Skeletal muscle cell (primary cell): ENCODE results near the gene METTL25.

Source experiments
- DNase-seq: peaks from one replicate; pipeline ENCODE4 v3.0.0-alpha.2; 2010; ENCODE audit warnings: low read depth
- H3K4me3 ChIP-seq: 2 replicates; pipeline ENCODE4 v1.5.1; 2011; ENCODE audit warnings: low read depth, mild to moderate bottlenecking, control low read depth, low read length, moderate library complexity

Gene METTL25

DNA sequence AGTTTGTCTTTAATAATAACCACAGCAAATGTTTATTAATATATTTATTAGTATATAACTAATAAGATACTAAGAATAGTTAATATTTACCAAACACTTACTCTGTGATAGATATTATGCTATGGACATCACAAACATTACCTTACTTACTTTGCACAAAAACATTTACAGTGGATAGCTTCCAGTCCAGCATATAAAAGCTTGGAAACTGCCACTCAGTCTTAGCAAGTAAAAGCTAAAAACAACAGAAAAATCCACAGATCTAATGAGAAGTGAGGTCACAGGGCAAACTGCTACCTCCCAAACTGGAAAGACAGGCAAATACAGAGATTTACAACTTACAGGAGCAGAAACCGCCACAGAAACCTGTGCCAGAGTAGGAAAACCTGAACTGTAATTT is 99.8 kb downstream of the METTL25 start:
- H3K4me3 ChIP-seq, result no peak overlapping the region
- no peak for DNase-seq

DNA sequence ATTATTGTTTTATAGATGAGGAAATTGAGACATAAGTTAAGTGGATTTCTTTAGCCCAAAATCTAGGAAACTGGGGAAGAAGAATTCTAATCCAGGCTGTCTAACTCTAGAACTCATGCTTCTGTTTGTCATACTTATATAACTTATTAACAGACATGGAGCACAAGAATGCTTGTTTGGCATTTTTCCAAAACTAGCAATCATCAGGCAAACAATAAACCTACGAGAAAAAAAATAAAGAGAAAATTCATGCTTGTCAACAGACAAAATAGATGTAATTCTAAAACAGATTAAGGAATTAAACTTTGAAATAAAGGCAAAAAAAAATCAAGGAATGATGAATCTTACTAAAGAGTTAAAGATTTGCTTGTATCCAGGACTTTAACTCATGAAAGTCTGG is 103.1 kb downstream of the METTL25 start:
- no peak overlapping the region for H3K4me3 ChIP-seq
- DNase-seq, result no peak

DNA sequence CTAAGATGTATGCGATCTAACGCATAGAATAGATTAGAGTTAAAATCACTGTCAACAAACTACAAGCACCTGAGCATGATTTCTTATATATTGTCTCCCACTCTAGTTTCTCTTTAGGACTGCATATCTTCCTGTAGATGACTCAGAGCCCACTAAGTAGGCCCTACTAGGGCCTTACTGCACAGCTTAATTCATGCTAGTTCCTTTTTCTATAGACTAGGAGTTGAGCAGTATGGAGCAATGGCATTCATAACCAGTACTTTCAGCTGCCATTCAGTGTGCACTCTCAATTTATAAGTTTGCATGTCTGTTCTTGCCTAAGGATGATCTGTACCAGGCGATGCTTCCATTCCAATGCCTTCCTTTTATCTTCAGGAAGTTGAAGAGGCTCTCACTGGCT is 103.5 kb downstream of the METTL25 start:
- no peak for DNase-seq

DNA sequence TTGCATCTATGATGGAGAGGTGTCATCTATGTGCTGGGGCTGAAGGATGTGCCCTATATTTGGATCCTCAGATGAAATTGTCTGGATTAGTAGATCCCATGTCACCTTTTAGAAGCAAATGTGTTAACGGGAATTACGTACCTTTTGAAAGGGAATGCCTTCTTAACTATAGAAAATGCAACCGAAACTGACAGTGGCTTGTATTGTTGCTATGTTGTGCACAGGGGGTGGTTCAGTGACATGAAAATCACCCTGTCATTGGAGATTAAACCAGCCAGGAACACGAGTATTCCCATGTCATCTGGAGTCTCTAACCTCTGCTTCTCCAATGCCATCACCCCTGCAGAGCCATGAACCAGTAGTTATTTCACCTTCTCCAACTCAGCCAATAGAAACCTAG is 110.2 kb downstream of the METTL25 start:
- no peak for DNase-seq

More for the DNA sequence above, 103.5 kb downstream of the METTL25 start:
- no peak overlapping the region for H3K4me3 ChIP-seq

DNA sequence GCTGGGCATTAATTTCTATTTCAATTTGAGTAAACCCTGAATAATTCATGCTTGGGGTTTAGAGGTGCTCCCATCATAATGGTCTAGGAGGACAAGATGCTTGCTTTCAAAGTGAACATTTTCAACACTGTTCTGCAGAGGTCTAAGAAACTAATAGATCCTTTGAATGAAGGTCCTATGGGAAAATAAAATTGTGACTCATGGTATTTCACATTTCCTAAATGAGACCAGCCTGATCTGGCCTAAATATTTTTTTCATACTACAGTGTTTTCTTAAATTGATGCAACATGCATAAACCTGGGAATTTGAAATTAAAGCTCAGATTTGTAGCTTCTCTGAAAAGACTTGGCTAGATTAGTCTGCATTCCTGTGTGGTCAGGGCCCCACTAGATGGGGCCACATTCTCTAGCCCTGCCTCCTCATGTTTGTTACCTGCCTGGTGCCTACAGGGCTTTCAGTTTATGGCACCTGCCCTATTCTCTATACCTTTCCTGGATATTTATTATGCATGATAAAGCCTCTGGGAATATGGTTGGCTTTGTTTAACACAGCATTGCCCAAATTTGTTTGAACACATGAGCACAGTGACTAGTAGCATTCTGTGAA is 112.7 kb downstream of the METTL25 start:
- no peak for DNase-seq
- no peak overlapping the region for H3K4me3 ChIP-seq

More for the DNA sequence above, 110.2 kb downstream of the METTL25 start:
- H3K4me3 ChIP-seq, result no peak overlapping the region

DNA sequence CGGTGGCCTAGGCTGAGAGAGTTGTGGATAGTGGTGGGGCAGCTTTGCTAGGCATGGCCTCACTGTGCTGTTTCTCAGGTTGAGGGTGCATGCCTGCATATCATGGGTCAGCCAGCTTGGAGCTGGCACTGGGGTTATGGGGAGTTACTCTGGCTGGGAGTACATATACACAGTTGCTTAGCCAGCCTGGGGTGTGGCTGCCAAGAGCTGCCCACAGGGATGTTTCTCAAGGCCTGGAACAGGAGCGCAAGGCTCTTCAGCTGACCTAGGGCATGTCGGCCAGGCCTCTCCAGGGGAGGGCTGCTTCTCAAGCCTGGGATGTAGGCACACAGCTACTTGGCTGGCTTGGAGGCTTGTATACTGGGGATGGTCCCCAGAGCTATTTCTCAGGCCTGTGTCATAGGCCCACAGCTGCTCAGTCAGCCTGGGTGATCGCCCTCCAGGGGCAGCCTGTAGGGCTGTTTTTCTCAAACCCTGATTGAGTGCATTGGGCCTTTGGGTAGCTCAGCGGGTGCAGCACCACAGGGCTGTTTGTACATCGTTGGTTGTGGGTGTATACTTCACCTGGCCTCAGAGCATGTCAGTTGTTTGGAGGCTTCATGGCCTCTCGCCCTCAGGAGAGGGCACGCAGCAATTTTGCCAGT is 114.9 kb downstream of the METTL25 start:
- no peak overlapping the region for H3K4me3 ChIP-seq
- DNase-seq, result no peak

DNA sequence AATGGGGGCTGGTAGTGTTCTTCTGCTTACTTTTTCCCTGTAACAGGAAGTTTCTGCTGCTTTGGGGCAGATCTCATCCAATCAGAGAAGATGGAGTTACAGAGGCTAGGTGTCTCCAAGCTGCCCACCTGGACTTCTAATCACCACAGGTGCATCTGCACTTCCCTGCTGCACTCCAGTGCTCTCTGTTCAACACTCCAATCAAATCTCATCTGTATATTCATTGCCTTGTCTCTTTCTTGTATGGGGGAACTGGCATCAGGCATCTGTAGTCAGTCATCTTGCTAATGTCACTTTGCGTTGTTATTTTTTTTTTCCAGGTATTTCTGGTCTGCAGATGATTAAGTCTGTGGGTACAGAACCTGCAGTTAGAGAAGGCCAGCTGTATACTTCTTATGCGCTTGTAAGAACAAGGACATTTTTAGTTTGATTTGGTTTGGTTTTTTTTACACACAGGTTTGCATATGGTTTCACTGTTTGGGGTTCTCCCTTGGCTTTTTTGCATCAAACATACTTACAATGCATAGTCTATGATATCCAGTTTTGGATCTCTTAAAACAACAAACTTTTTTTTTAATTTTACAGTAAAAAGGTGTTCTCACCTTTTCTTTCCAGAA is 116.0 kb downstream of the METTL25 start:
- no peak for DNase-seq
- no peak overlapping the region for H3K4me3 ChIP-seq

DNA sequence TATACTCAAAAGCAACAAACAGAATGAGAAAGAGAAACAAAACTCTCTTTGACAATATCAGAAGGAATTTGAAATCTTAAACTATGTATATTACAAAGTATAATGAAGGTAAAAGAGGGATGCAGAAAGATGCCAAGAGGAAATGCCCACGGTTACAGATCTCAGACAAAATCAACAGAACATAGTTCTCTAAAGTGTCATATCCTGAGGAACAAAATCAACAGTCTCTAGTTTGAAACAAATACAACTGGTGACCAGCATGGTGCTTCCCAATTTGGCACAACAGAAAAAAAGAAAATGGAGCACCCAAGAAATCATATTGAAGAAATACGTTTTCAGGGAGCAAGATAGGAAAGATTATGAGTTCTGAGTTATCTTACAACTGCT is 116.5 kb downstream of the METTL25 start:
- no peak for DNase-seq
- H3K4me3 ChIP-seq, result no peak overlapping the region

DNA sequence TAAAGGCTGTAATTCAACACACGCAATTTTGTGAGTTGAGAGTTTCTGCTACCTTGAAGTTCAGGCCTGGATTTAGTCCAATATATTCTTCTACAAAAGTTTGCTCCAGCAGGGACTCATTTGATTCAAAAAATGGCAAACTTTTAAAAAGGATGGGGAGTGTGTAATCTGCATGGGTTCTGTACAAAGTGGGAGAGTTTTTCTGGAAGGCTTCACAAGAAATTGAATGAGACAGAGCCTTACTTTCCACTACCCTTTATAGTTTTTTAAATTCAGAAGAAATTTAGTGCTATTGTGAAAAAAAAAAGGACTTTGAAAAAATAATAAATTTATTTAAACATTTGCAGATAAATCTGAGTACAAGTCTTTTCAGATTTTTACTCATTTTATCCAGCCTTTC is 116.9 kb downstream of the METTL25 start:
- DNase-seq, result no peak
- H3K4me3 ChIP-seq, result no peak overlapping the region

DNA sequence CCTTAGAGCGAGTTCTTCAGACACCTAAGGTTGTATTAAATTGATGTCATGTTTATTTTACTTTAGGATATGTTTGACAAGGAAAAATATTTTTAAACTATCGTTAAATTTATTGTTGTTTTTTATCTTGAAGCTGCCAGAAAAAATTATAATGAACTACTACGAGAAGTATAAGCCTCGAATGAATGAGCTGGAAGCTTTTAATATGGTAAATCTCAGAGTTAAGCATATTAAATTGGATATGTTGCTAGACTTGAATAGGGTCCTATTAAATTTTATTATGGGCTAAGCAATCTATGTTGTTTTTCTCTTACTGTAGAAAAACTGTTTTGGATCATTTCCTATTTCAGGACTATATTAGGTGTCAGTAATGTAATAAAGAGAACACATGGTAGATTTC is 118.2 kb downstream of the METTL25 start:
- no peak for DNase-seq
- H3K4me3 ChIP-seq, result no peak overlapping the region

DNA sequence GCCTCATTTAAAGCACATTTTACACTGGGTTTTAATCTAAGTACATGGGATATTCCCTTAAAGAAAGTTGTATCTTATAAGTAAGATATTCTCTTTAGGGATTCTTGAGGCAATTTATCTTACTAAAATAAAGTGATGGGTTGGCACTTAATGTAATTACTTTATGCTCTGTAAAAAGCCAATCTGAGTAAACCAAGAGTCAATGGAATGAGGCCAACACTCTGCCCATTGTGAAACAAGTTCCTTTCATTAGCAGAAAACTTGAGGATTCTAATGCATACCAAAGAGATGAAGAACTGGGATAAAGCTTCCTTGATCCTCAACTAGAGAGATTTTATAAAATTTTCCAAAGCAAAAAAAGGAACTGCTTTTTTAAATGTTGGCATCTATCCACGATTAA is 121.2 kb downstream of the METTL25 start:
- DNase-seq, result peak; percentile 31
- H3K4me3 ChIP-seq, result no peak overlapping the region

DNA sequence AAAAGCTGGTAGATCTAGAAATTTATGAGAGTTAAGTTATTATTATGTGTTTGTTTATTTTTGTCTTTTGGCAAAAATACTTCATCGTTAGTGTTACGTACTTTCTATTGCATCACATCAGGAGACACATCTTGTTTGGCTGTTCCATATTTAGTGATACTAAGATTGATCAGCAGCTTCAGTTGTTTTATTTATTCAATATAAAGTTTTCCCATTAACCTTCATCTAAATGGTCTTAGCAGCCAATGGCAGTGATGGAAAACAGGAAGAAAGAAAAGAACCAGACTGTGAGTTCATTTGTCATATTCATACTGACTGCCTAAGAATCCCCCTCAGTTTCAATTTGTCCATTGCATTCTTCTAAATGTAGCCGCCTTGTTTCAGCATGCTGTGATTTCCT is 122.3 kb downstream of the METTL25 start:
- no peak overlapping the region for H3K4me3 ChIP-seq

DNA sequence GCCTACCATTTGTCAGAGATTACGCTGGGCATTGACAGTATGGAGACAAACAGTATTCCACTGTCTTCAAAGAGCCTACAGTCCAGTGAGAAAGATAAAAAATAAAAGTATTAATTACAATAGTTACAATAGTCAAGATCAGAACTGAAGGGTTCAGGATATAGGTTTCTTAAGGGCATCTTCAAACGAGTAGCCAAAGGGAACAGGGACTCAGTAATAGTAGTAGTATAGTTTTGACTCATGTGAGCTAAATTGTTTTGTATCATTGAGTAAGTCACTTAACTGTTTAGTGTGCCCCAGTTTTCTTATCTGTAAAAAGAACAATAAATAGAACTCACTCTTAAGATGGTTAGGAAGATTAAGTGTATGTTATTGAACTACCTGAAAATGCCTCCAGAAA is 123.6 kb downstream of the METTL25 start:
- H3K4me3 ChIP-seq, result no peak overlapping the region
- no peak for DNase-seq

More for the DNA sequence above, 122.3 kb downstream of the METTL25 start:
- no peak for DNase-seq

DNA sequence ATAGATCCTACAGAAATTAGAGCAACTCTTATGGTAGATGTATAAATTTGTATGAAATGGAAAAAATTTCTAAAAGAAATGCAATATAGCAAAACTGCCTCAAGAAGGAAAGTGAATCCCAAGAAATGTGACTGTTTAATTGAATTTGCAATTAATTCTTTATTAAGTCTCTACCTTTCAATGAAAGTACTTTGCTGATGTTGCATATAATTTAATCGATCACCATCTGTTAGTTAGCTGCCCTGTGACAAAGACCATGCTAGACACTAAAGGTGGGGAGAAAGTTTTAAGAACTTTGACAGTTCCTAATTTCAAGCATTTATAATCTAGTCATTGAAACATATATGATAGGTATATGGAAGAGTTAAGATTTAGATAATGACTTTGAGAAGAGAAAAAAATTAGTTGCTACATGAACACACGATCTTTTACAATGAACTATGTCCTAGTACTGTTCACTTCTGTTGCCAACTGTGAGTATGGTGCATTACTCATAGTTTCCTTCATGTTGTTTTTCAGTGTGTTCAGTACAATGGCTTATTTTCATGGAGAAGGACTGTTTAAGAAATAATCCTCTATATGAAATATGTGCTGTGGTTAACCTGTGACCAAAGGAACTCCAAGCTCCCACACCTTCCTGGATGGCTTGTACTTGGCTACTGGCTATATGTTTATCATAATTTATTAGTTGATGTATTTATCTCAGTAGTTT is 128.4 kb downstream of the METTL25 start:
- peak; percentile 41 for DNase-seq
- no peak overlapping the region for H3K4me3 ChIP-seq

DNA sequence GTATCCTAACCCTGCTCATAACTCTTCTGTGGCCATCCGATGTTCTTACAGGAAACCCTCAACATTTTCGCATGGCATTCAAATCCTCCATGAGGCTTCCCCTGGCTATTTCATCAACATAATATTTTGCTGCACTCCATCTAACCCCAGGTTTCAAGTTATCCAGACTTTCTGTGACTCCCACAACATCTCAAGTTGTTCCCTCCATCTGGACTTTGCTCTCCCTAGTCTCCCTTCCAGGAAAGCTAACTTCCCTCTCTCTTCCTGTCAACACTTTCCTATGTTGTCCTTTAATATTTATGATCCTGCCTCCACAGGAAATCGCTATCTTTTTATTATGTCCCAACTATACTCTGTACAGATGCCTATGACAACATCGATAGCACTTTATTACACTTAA is 146.1 kb downstream of the METTL25 start:
- DNase-seq, result peak; percentile 11

DNA sequence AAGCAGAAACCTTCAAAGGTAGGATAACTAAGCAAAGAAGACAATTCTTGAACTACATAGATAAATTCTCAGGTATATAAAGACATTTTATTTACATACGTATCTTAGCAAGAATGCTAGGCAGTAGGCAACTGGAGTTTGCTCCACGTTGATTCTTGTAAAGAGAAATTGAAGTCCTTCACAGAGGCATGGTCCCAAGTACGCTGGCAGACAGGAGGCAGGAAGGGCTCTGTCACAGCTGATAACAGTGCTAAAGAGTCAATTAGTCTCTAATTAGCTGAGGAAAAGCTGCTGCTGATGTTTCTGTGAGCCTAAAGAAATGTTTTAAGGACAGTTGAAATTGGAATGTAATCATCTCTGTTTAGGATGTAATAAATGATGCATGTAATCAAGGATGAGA is 146.8 kb downstream of the METTL25 start:
- no peak overlapping the region for H3K4me3 ChIP-seq
- DNase-seq, result no peak

More for the DNA sequence above, 146.1 kb downstream of the METTL25 start:
- H3K4me3 ChIP-seq, result no peak overlapping the region

DNA sequence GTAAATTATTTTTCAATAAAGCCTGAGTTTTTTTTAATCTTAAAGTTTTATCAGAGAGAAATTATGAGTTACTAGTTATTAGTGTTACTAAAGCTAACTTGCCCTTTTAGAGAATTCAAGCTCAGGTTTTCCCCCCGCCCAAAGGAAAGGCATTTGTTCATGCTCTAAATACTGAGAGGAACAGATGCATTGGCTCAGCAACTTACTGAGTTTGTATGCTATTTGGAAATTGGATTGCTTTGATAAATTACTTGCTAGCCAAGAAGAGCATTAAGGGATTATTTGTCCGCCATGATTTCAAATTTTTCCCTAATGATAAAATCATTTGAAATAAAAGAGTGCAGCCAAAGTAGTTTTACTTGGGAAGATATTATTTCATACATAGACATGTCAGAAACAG is 149.4 kb downstream of the METTL25 start:
- H3K4me3 ChIP-seq, result no peak overlapping the region
- no peak for DNase-seq

DNA sequence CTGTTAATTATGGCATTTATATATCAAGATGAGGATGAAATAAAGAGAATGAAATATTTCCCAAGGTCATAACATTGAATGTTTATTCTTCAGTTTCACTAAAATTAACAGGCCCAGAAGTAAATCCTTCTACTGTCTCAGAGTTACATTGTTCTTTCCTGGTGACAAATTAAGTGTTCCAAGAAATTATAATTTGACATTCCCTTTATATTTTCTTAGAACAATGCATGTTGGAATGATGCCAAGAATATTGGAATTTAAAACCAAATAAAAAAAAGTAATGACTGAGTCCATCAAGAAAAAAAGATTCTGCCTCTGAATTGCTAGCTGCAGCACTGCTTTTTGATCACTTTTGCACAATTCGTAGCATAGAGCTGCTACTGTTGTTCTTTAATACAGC is 152.1 kb downstream of the METTL25 start:
- DNase-seq, result no peak
- H3K4me3 ChIP-seq, result no peak overlapping the region

DNA sequence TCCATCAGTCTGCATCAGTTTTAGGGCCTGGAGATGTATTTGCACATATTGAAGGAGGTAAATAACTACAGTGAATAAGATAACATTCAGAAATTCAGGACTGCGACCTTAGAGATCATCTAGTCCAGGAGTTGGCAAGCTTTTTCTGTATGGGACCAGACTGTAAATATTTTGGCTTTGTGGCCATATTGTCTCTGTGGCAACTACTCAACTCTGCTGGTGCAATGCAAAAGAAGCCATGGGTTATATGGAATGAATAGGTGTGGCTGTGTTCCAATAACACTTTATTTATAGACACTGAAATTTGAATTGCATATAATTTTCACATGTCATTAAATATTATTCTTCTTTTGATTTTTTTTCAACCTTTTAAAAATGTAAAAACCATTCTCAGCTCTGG is 156.6 kb downstream of the METTL25 start:
- DNase-seq, result no peak
- H3K4me3 ChIP-seq, result no peak overlapping the region

DNA sequence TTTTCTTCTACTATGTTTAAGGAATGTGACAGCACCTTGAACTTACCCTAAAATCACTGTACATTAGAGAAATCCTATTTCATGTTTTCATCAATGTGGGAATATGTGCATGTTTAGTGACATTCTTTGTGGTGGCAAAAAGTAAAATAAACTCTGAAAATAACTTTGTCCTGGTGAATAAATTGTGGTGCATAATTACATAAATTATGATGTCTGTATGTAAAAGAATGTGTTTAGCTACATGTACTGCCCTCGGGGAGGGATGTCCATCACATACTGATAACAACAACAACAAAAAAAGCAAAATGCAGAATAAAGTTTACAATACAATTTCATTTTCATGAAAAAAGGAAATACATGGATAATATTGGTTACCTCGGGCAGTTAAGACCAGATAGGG is 157.3 kb downstream of the METTL25 start:
- no peak for DNase-seq
- H3K4me3 ChIP-seq, result no peak overlapping the region
